GM23338 (cell line): ENCODE measurements around the gene PPY. TPM values are rescaled to one million over a fixed set of nuclear protein-coding genes. Genes with fewer than 3 reads are reported as not detected.

Source experiments
- ATAC-seq: fragments of 200-7000 bp; cut with Tn5 transposase; 3 replicates; pipeline ENCODE4 v1.9.1; 2020
- DNase-seq: peaks from one replicate; pipeline ENCODE4 v3.0.0-alpha.2; 2015; ENCODE audit warnings: low spot score
- H2AFZ ChIP-seq: fragments of 200-600 bp; sonication (generic); 2 replicates; pipeline ENCODE4 v1.8.0; 2016; ENCODE audit warnings: antibody characterized with exemption, mild to moderate bottlenecking, moderate library complexity
- H3F3A ChIP-seq: fragments of 200-600 bp; sonication (generic); replicated peaks from 2 replicates; pipeline ENCODE4 v1.8.0; 2017; ENCODE audit warnings: antibody characterized with exemption, mixed run types, low read depth
- H3K27ac ChIP-seq: fragments of 200-600 bp; sonication (generic); 2 replicates; pipeline ENCODE4 v1.6.1; 2016; ENCODE audit warnings: low read depth
- H3K27me3 ChIP-seq: fragments of 200-600 bp; sonication (generic); 2 replicates; pipeline ENCODE4 v1.8.0; 2016; ENCODE audit warnings: mild to moderate bottlenecking, mixed run types, moderate library complexity; ENCODE audit not compliant: insufficient read depth
- H3K36me3 ChIP-seq: fragments of 200-600 bp; sonication (generic); 2 replicates; pipeline ENCODE4 v1.8.0; 2016; ENCODE audit warnings: mild to moderate bottlenecking; ENCODE audit not compliant: insufficient read depth
- H3K4me1 ChIP-seq: fragments of 200-600 bp; sonication (generic); 2 replicates; pipeline ENCODE4 v1.8.0; 2016; ENCODE audit warnings: mild to moderate bottlenecking, moderate library complexity; ENCODE audit not compliant: insufficient read depth
- H3K4me2 ChIP-seq: fragments of 200-600 bp; sonication (generic); 2 replicates; pipeline ENCODE4 v1.7.1; 2017; ENCODE audit warnings: mixed run types
- H3K4me3 ChIP-seq: fragments of 200-600 bp; sonication (generic); 2 replicates; pipeline ENCODE4 v1.6.1; 2016; ENCODE audit warnings: mixed run types
- H3K79me2 ChIP-seq: fragments of 200-600 bp; sonication (generic); replicated peaks from 2 replicates; pipeline ENCODE4 v1.8.0; 2017; ENCODE audit warnings: mild to moderate bottlenecking; ENCODE audit not compliant: insufficient read depth
- H3K9me2 ChIP-seq: fragments of 200-600 bp; sonication (generic); 2 replicates; pipeline ENCODE4 v1.8.0; 2017; ENCODE audit not compliant: insufficient read depth
- H4K20me1 ChIP-seq: fragments of 200-600 bp; sonication (generic); replicated peaks from 2 replicates; pipeline ENCODE4 v1.8.0; 2017; ENCODE audit warnings: mild to moderate bottlenecking; ENCODE audit not compliant: insufficient read depth
- H3K27ac Mint-ChIP-seq: 2 replicates; pipeline ENCODE4 v1.8.0; 2020; ENCODE audit warnings: inconsistent platforms, mild to moderate bottlenecking, moderate library complexity, mixed read lengths
- H3K27me3 Mint-ChIP-seq: 3 replicates; pipeline ENCODE4 v1.8.0; 2022; ENCODE audit warnings: low read depth, mild to moderate bottlenecking, moderate library complexity, mixed read lengths, inconsistent platforms; ENCODE audit not compliant: insufficient read depth, poor library complexity
- H3K36me3 Mint-ChIP-seq: 3 replicates; pipeline ENCODE4 v1.8.0; 2021; ENCODE audit warnings: low read depth, mild to moderate bottlenecking, inconsistent platforms, moderate library complexity, mixed read lengths
- H3K4me1 Mint-ChIP-seq: 3 replicates; pipeline ENCODE4 v1.8.0; 2020; ENCODE audit warnings: mild to moderate bottlenecking, inconsistent platforms, mixed read lengths
- H3K4me3 Mint-ChIP-seq: 3 replicates; pipeline ENCODE4 v1.8.0; 2021; ENCODE audit warnings: moderate library complexity, mild to moderate bottlenecking, inconsistent platforms, mixed read lengths
- H3K9me3 Mint-ChIP-seq: 3 replicates; pipeline ENCODE4 v1.8.0; 2020; ENCODE audit warnings: moderate library complexity, mild to moderate bottlenecking, inconsistent platforms, mixed read lengths
- EZH2 ChIP-seq: fragments of 200-600 bp; sonication (generic); IDR thresholded peaks from one replicate; pipeline ENCODE4 v1.8.0; 2017; ENCODE audit warnings: antibody characterized with exemption, mild to moderate bottlenecking, low read depth; ENCODE audit not compliant: unreplicated experiment
- EZH2phosphoT487 ChIP-seq: fragments of 200-600 bp; sonication (generic); IDR thresholded peaks from one replicate; pipeline ENCODE4 v1.8.1; 2018; ENCODE audit warnings: antibody characterized with exemption; ENCODE audit not compliant: unreplicated experiment
- JUNB ChIP-seq: IDR thresholded peaks from one replicate; pipeline ENCODE4 v1.6.1; 2016; ENCODE audit warnings: antibody characterized with exemption; ENCODE audit not compliant: unreplicated experiment
- NANOG ChIP-seq: IDR thresholded peaks from 2 replicates; pipeline ENCODE4 v1.6.1; 2016; ENCODE audit warnings: antibody characterized with exemption, borderline replicate concordance
- POLR2AphosphoS5 ChIP-seq: IDR thresholded peaks from 2 replicates; pipeline ENCODE4 v1.6.1; 2016; ENCODE audit warnings: antibody characterized with exemption, low read depth
- STAT1 ChIP-seq: IDR thresholded peaks from one replicate; pipeline ENCODE4 v1.6.1; 2016; ENCODE audit warnings: antibody characterized with exemption; ENCODE audit not compliant: unreplicated experiment
- ZNF114 ChIP-seq: fragments of 250-450 bp; sonication (Bioruptor Pico); IDR thresholded peaks from 2 replicates; pipeline ENCODE4 v1.5.0; 2020; ENCODE audit warnings: mild to moderate bottlenecking, moderate library complexity
- ZNF331 ChIP-seq: fragments of 250-450 bp; sonication (Bioruptor Pico); IDR thresholded peaks from 2 replicates; pipeline ENCODE4 v1.5.0; 2020; ENCODE audit warnings: low read depth, mild to moderate bottlenecking, moderate library complexity
- polyA plus RNA-seq: library from polyadenylated mRNA; unstranded; fragments of >200 nt; fragmentation: Nextera tagmentation; extraction: Ambion mirVana; gene quantifications from 2 replicates; pipeline ENCODE4 v1.2.1, GENCODE V29; 2016
- total RNA-seq: library from RNA; depleted of rRNA; stranded (reverse); fragments of >200 nt; shearing (Covaris generic); gene quantifications from 2 replicates; pipeline ENCODE4 v1.2.3, GENCODE V29; 2014
- TF ChIP-seq, protein P1 (sequence below), 2 experiments: fragments of 200-600 bp in 1 of 2; sonication (generic) in 1 of 2; conservative IDR thresholded peaks; 2 replicates each; pipeline versions ENCODE4 v1.5.1 to v1.6.1; 2016 to 2017; ENCODE audit warnings: antibody characterized with exemption in 2 of 2, low read depth in 2 of 2, mild to moderate bottlenecking in 2 of 2, moderate library complexity in 1 of 2
- TF ChIP-seq, protein P2 (sequence below): IDR thresholded peaks from one replicate; pipeline ENCODE4 v1.6.1; 2018; ENCODE audit warnings: antibody characterized with exemption; ENCODE audit not compliant: unreplicated experiment

PPY gene
- total and polyA plus RNA-seq, 2 experiments from 2014 or later, result 0.94 TPM; not detected in 1

DNA sequence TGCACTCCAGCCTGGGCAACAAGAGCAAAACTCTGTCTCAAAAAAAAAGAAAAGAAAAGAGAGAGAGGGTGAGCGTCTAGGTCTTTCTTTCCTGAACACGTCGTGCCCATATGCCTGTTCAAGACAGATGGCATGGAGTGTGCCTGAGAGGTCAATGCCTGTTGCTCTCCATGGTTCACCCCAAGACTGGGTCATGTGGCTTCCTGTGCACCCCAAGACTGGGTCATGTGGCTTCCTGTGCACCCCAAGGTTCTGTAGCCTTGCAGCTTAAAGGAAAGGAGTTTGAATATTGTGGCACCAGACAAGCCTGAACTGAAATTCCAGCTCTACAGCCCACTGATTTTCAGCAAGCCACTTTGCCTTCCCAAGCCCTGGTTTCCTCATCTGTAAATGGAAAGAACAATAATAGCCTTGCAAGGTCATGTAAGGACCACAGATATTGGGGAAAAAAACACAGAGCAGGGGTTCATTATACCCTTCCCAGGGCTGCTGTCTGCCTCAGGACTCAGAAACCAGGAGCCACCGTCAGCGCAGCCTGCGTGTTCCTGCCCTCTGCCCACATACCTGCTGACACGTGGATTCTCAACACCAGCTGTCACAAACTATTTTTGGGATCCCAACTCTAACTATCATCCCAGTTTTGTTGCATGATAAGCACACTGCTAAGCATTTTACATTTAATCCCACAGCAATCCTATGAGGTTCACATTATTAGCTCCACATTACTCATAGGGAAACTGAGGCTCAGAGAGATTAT is 44.1 kb upstream of the PPY start:
- DNase-seq (no peak), ATAC-seq (no peak)
- H3K9me2 ChIP-seq, result no peaks in the 10 kb centered on the region
- H3K27me3 ChIP-seq, result peaks cover 37% of the 10 kb centered on the region
- Mint-ChIP-seq H3K36me3 (no peaks in the 10 kb centered on the region), H3K27ac (no peak overlapping the region), H3K4me1 (peaks cover 12% of the 10 kb centered on the region; the same call in 2 of the 3 replicates), H3K27me3 (peaks cover 20% of the 10 kb centered on the region), H3K9me3 (no peaks in the 10 kb centered on the region), H3K4me3 (no peak overlapping the region)
- no peak for TF ChIP-seq JUNB
- H3K79me2 ChIP-seq, result no peaks in the 10 kb centered on the region
- no peak overlapping the region for H3K4me3 ChIP-seq
- no peak overlapping the region for H3K4me2 ChIP-seq
- no peaks in the 10 kb centered on the region for H4K20me1 ChIP-seq
- no peak overlapping the region for H2AFZ ChIP-seq
- H3K27ac ChIP-seq, result no peak overlapping the region
- no peaks in the 10 kb centered on the region for H3K36me3 ChIP-seq
- peaks cover 8% of the 10 kb centered on the region; the same call in 1 of the 2 replicates for H3K4me1 ChIP-seq
- 0 out of 2 replicates have a peak, but pooled peaks cover 3% of the 10 kb centered on the region for H3F3A ChIP-seq

DNA sequence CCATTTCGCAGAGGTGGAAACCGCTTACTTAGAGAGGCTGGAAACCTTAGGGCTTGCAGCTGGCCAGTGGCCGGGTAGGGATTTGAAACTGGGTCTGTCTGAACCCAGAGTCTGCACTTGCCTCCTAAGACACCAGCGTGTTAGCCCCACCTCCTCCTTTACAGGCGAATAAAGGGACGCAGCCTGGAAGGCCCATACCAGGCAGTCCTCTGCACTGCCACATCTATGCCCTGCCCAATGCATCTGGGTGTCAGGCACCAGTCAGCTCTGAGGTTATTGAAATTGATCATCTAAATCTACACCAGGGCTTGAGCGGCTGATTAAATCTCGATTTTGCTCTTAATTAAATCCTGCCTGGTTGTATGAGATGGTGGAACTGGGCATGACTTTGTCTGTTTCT is 42.2 kb upstream of the PPY start:
- H3K27me3 Mint-ChIP-seq, result peaks cover 22% of the 10 kb centered on the region
- H3K4me1 ChIP-seq, result peaks cover 8% of the 10 kb centered on the region; the same call in 1 of the 2 replicates
- no peak overlapping the region for H3K27ac Mint-ChIP-seq
- H3K36me3 Mint-ChIP-seq, result no peaks in the 10 kb centered on the region
- peaks cover 37% of the 10 kb centered on the region for H3K27me3 ChIP-seq
- peak overlapping the region; percentile 79 for H3K4me3 Mint-ChIP-seq
- H4K20me1 ChIP-seq, result no peaks in the 10 kb centered on the region
- peaks cover 12% of the 10 kb centered on the region; the same call in 2 of the 3 replicates for H3K4me1 Mint-ChIP-seq
- H3K4me3 ChIP-seq, result peak overlapping the region; percentile 73
- no peaks in the 10 kb centered on the region for H3K9me3 Mint-ChIP-seq
- H3K36me3 ChIP-seq, result no peaks in the 10 kb centered on the region
- ATAC-seq (peak; percentile 57), DNase-seq (peak; percentile 49)
- H3K79me2 ChIP-seq, result no peaks in the 10 kb centered on the region
- 0 out of 2 replicates have a peak, but pooled peaks cover 3% of the 10 kb centered on the region for H3F3A ChIP-seq
- H3K27ac ChIP-seq, result no peak overlapping the region
- H2AFZ ChIP-seq, result peak overlapping the region; percentile 100
- H3K9me2 ChIP-seq, result no peaks in the 10 kb centered on the region
- peak overlapping the region; percentile 90 for H3K4me2 ChIP-seq
- TF ChIP-seq, protein P1, sequence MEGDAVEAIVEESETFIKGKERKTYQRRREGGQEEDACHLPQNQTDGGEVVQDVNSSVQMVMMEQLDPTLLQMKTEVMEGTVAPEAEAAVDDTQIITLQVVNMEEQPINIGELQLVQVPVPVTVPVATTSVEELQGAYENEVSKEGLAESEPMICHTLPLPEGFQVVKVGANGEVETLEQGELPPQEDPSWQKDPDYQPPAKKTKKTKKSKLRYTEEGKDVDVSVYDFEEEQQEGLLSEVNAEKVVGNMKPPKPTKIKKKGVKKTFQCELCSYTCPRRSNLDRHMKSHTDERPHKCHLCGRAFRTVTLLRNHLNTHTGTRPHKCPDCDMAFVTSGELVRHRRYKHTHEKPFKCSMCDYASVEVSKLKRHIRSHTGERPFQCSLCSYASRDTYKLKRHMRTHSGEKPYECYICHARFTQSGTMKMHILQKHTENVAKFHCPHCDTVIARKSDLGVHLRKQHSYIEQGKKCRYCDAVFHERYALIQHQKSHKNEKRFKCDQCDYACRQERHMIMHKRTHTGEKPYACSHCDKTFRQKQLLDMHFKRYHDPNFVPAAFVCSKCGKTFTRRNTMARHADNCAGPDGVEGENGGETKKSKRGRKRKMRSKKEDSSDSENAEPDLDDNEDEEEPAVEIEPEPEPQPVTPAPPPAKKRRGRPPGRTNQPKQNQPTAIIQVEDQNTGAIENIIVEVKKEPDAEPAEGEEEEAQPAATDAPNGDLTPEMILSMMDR (conservative IDR thresholded peaks at IDR 0.05; ENCODE audit: low read depth in 2 of 2), result no peak
- TF ChIP-seq EZH2 (no peak), ZNF331 (CRISPR knock-in tag) (no peak), EZH2phosphoT487 (no peak), STAT1 (no peak), NANOG (no peak), POLR2AphosphoS5 (no peak), ZNF114 (CRISPR knock-in tag) (no peak), JUNB (no peak)
- TF ChIP-seq, protein P2, sequence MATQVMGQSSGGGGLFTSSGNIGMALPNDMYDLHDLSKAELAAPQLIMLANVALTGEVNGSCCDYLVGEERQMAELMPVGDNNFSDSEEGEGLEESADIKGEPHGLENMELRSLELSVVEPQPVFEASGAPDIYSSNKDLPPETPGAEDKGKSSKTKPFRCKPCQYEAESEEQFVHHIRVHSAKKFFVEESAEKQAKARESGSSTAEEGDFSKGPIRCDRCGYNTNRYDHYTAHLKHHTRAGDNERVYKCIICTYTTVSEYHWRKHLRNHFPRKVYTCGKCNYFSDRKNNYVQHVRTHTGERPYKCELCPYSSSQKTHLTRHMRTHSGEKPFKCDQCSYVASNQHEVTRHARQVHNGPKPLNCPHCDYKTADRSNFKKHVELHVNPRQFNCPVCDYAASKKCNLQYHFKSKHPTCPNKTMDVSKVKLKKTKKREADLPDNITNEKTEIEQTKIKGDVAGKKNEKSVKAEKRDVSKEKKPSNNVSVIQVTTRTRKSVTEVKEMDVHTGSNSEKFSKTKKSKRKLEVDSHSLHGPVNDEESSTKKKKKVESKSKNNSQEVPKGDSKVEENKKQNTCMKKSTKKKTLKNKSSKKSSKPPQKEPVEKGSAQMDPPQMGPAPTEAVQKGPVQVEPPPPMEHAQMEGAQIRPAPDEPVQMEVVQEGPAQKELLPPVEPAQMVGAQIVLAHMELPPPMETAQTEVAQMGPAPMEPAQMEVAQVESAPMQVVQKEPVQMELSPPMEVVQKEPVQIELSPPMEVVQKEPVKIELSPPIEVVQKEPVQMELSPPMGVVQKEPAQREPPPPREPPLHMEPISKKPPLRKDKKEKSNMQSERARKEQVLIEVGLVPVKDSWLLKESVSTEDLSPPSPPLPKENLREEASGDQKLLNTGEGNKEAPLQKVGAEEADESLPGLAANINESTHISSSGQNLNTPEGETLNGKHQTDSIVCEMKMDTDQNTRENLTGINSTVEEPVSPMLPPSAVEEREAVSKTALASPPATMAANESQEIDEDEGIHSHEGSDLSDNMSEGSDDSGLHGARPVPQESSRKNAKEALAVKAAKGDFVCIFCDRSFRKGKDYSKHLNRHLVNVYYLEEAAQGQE, result no peak
